Glutamatergic neuron (in vitro differentiated cells): ENCODE results near the gene CLOCK. TPM values are rescaled to one million over a fixed set of nuclear protein-coding genes. Genes with fewer than 3 reads are reported as not detected.

Experiments
- DNase-seq: peaks from one replicate; pipeline ENCODE4 v3.0.0; 2022
- H3K27ac Mint-ChIP-seq: one replicate; pipeline ENCODE4 v1.8.0; 2020; ENCODE audit warnings: mild to moderate bottlenecking, mixed read lengths, inconsistent platforms; ENCODE audit not compliant: unreplicated experiment
- H3K27me3 Mint-ChIP-seq: one replicate; pipeline ENCODE4 v1.8.0; 2020; ENCODE audit warnings: mild to moderate bottlenecking, moderate library complexity, mixed read lengths, inconsistent platforms; ENCODE audit not compliant: unreplicated experiment
- H3K36me3 Mint-ChIP-seq: one replicate; pipeline ENCODE4 v1.8.0; 2020; ENCODE audit warnings: mild to moderate bottlenecking, mixed read lengths, inconsistent platforms; ENCODE audit not compliant: unreplicated experiment
- H3K4me1 Mint-ChIP-seq: one replicate; pipeline ENCODE4 v1.8.0; 2020; ENCODE audit warnings: mild to moderate bottlenecking, low read depth, mixed read lengths, inconsistent platforms; ENCODE audit not compliant: unreplicated experiment
- H3K4me3 Mint-ChIP-seq: one replicate; pipeline ENCODE4 v1.8.0; 2020; ENCODE audit warnings: mild to moderate bottlenecking, mixed read lengths, inconsistent platforms; ENCODE audit not compliant: unreplicated experiment
- H3K9me3 Mint-ChIP-seq: one replicate; pipeline ENCODE4 v1.8.0; 2020; ENCODE audit warnings: mild to moderate bottlenecking, moderate library complexity, mixed read lengths, inconsistent platforms; ENCODE audit not compliant: unreplicated experiment
- total RNA-seq: library from RNA; stranded (reverse); fragmentation: NEBNext Ultra II Directional; extraction: Animal tissue kit (Norgen Biotek cat#: 25700); gene quantifications from one replicate; pipeline ENCODE4 v1.2.1, GENCODE V29; 2021; ENCODE audit not compliant: unreplicated experiment
- TF ChIP-seq, protein P1 (sequence below): fragments of 200-600 bp; sonication (generic); IDR thresholded peaks from one replicate; pipeline ENCODE4 v1.5.0; 2021; ENCODE audit not compliant: partially characterized antibody, unreplicated experiment

The CLOCK gene
- total RNA-seq, 1 donor from 2014 or later = 7.6 TPM

GRCh38 chr4:55398461-55398860 lies 148.2 kb downstream of the CLOCK start:
- TF ChIP-seq, protein P1, sequence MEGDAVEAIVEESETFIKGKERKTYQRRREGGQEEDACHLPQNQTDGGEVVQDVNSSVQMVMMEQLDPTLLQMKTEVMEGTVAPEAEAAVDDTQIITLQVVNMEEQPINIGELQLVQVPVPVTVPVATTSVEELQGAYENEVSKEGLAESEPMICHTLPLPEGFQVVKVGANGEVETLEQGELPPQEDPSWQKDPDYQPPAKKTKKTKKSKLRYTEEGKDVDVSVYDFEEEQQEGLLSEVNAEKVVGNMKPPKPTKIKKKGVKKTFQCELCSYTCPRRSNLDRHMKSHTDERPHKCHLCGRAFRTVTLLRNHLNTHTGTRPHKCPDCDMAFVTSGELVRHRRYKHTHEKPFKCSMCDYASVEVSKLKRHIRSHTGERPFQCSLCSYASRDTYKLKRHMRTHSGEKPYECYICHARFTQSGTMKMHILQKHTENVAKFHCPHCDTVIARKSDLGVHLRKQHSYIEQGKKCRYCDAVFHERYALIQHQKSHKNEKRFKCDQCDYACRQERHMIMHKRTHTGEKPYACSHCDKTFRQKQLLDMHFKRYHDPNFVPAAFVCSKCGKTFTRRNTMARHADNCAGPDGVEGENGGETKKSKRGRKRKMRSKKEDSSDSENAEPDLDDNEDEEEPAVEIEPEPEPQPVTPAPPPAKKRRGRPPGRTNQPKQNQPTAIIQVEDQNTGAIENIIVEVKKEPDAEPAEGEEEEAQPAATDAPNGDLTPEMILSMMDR = no peak
- Mint-ChIP-seq H3K36me3 (no peaks in the 10 kb centered on the region), H3K27ac (no peak overlapping the region)

GRCh38 chr4:55397520-55398321 lies 149.0 kb downstream of the CLOCK start:
- H3K36me3 Mint-ChIP-seq = no peaks in the 10 kb centered on the region
- peaks cover 13% of the 10 kb centered on the region for H3K27me3 Mint-ChIP-seq
- TF ChIP-seq, protein P1 = no peak
- H3K27ac Mint-ChIP-seq = peak overlapping the region; percentile 93
- H3K9me3 Mint-ChIP-seq = peaks cover 13% of the 10 kb centered on the region
- H3K4me3 Mint-ChIP-seq = peak overlapping the region; percentile 97
- peaks cover 19% of the 10 kb centered on the region for H3K4me1 Mint-ChIP-seq
- no peak for DNase-seq

More at GRCh38 chr4:55398461-55398860, 148.2 kb downstream of the CLOCK start:
- H3K4me1 Mint-ChIP-seq = peaks cover 17% of the 10 kb centered on the region
- H3K27me3 Mint-ChIP-seq = peaks cover 12% of the 10 kb centered on the region
- no peak for DNase-seq
- peaks cover 13% of the 10 kb centered on the region for H3K9me3 Mint-ChIP-seq
- peak overlapping the region; percentile 97 for H3K4me3 Mint-ChIP-seq

DNA sequence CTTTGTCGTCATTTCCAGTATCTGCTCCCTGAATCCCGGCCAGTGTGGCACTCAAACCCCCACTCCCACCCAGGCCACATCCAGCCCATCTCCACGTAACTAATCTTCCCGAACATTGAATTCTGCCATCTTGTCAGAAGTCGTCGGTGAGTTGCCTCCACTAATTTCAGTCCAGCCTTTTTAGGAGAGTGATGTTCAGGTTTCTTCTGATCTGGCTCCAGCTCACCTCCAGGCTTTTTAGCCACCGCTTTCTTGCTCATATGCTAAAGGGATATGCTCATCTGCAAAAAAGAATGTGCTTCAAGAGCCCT lies 149.6 kb downstream of the CLOCK start:
- H3K27me3 Mint-ChIP-seq = peaks cover 13% of the 10 kb centered on the region
- TF ChIP-seq, protein P1 = no peak
- H3K36me3 Mint-ChIP-seq = no peaks in the 10 kb centered on the region
- DNase-seq = peak; percentile 17
- peaks cover 13% of the 10 kb centered on the region for H3K9me3 Mint-ChIP-seq
- peak overlapping the region; percentile 93 for H3K27ac Mint-ChIP-seq
- peaks cover 19% of the 10 kb centered on the region for H3K4me1 Mint-ChIP-seq
- peak overlapping the region; percentile 97 for H3K4me3 Mint-ChIP-seq

- peaks cover 19% of the 10 kb centered on the region for H3K4me1 Mint-ChIP-seq
- peaks cover 13% of the 10 kb centered on the region for H3K9me3 Mint-ChIP-seq
- peaks cover 13% of the 10 kb centered on the region for H3K27me3 Mint-ChIP-seq
- TF ChIP-seq, protein P1 = no peak
- H3K36me3 Mint-ChIP-seq = no peaks in the 10 kb centered on the region
- peak; percentile 72 for DNase-seq
- H3K4me3 Mint-ChIP-seq = peak overlapping the region; percentile 97
- H3K27ac Mint-ChIP-seq = peak overlapping the region; percentile 93
Measured at GRCh38 chr4:55396308-55397125, 150.2 kb downstream of the CLOCK start.
